Measurements from ENCODE around the gene CEP112. TPM values are rescaled to one million over a fixed set of nuclear protein-coding genes. Genes with fewer than 3 reads are reported as not detected.

Gene CEP112
- total and polyA plus RNA-seq, 2 of the 8 experiments (the other 6 are each of a cell fraction or from before 2014, with no cell fraction given): 0.62 to 3.1 TPM

DNA sequence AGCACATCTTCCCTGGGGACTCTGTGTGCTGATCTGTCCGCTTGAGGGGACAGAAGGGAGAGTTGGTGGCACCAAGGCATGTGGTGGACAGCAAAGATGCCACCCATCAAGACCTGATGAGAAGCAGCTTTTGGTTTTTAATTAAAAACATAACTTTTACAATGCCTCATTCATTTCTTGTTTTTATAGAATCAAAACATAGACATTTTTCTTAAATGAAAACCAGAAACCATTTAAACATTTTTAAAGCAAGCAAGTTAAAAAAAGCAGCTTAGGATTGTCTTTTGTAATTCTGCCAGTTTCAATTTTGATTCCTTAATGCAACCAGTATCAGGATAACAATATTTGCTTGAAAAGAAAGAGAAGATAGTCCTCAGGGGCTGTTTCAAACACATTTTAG lies 506.8 kb downstream of the CEP112 start (continued):
- TF ChIP-seq, protein P1, sequence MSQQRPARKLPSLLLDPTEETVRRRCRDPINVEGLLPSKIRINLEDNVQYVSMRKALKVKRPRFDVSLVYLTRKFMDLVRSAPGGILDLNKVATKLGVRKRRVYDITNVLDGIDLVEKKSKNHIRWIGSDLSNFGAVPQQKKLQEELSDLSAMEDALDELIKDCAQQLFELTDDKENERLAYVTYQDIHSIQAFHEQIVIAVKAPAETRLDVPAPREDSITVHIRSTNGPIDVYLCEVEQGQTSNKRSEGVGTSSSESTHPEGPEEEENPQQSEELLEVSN (IDR thresholded peaks at IDR 0.05): no peak
- no peak for TF ChIP-seq TBP (IDR thresholded peaks at IDR 0.05; ENCODE audit: low read depth, low read length)
- TF ChIP-seq CEBPB (IDR thresholded peaks at IDR 0.05; ENCODE audit: low read depth, low read length): no peak

All from H1 (cell line).